Measurements from ENCODE around the gene UVRAG. TPM values are rescaled to one million over a fixed set of nuclear protein-coding genes. Genes with fewer than 3 reads are reported as not detected.

Gene UVRAG
- total and polyA plus RNA-seq, 8 donors, result 4.7 to 55.5 (median 20.5) TPM

DNA sequence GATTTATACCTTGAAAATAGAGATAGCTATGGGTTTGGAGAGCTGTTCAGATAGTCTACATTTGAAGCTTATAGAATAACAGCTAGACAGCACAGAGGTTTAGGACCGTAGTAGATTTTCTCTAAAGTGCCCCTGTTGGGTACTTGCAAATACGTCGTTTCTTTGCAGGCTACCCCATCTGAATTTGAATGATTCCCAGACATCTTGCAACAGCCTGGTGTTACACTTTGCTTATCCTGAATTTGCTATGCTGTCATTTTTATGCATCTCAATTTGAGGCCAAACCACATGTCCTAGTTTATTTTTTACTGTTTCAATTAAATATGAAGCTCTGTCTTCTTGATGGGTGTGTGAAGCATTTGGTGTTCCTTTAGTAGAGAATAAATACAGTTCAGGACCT lies 249.2 kb downstream of the UVRAG start:
- no peaks in the 10 kb centered on the region for H3K27me3 ChIP-seq
- WGBS, 5 donors, result 86 to 96% (median 95%) methylated on average over 3 of the region's 3 CpGs
- H3K36me3 ChIP-seq, result peaks cover 0 to 48% (median 41%) of the 10 kb centered on the region in 4 donors
- H3K4me1 ChIP-seq, result no peaks in the 10 kb centered on the region
- H3K9me3 ChIP-seq, result no peaks in the 10 kb centered on the region
- DNase-seq, result no peak
- H3K4me3 ChIP-seq, result no peak overlapping the region
- H3K27ac ChIP-seq, result no peak overlapping the region
- no peak for TF ChIP-seq POLR2AphosphoS5 (IDR thresholded peaks at IDR 0.05)
- TF ChIP-seq POLR2A (IDR thresholded peaks at IDR 0.05), result no peak
- TF ChIP-seq, protein P1, sequence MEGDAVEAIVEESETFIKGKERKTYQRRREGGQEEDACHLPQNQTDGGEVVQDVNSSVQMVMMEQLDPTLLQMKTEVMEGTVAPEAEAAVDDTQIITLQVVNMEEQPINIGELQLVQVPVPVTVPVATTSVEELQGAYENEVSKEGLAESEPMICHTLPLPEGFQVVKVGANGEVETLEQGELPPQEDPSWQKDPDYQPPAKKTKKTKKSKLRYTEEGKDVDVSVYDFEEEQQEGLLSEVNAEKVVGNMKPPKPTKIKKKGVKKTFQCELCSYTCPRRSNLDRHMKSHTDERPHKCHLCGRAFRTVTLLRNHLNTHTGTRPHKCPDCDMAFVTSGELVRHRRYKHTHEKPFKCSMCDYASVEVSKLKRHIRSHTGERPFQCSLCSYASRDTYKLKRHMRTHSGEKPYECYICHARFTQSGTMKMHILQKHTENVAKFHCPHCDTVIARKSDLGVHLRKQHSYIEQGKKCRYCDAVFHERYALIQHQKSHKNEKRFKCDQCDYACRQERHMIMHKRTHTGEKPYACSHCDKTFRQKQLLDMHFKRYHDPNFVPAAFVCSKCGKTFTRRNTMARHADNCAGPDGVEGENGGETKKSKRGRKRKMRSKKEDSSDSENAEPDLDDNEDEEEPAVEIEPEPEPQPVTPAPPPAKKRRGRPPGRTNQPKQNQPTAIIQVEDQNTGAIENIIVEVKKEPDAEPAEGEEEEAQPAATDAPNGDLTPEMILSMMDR (IDR thresholded peaks at IDR 0.05), result no peak
- no peak for TF ChIP-seq EP300 (IDR thresholded peaks at IDR 0.05)
- intact Hi-C loops (cut with DNase I; ENCODE audit: low total_unique reads), result no loop called here

DNA sequence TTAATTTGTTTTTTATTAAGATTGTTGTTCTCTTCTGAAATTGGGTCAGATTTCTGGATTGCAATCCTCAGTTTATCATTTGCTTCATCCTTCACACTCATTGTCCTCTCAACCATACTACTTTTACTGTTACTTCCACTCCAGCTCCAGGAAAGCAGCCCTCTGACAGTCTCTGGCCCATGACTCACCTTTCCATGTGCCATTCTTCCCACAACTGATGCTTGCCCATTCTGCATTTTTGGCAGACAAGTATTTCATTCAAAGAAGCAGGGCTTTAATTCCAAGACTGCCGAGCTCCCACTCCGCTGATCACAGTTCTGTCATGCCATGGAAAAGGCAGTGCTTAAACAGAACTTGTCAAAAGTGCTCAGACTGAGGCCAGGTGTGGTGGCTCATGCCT lies 252.1 kb downstream of the UVRAG start:
- Histone ChIP-seq H3K27ac (no peak overlapping the region), H3K4me1 (no peaks in the 10 kb centered on the region), H3K36me3 (peaks cover 0 to 33% (median 31%) of the 10 kb centered on the region in 4 donors), H3K9me3 (no peaks in the 10 kb centered on the region), H3K4me3 (no peak overlapping the region), H3K27me3 (no peaks in the 10 kb centered on the region)
- TF ChIP-seq, protein P1 (IDR thresholded peaks at IDR 0.05), result no peak
- 96 to 100% (median 97%) methylated on average over 2 of the region's 2 CpGs for WGBS, 5 donors
- intact Hi-C loops (cut with DNase I; ENCODE audit: low total_unique reads), result no loop called here
- DNase-seq, result no peak

- H3K4me1 ChIP-seq, result peaks cover 0 to 10% (median 2%) of the 10 kb centered on the region in 4 donors
- DNase-seq, result no peak
- H3K27me3 ChIP-seq, result no peaks in the 10 kb centered on the region
- no peaks in the 10 kb centered on the region for H3K9me3 ChIP-seq
- TF ChIP-seq, protein P1 (IDR thresholded peaks at IDR 0.05), result no peak
- no peak for TF ChIP-seq EP300 (IDR thresholded peaks at IDR 0.05)
- H3K36me3 ChIP-seq, result peaks cover 0 to 33% (median 29%) of the 10 kb centered on the region in 4 donors
- intact Hi-C loops (cut with DNase I; ENCODE audit: low total_unique reads), result no loop called here
- no peak overlapping the region for H3K27ac ChIP-seq
- H3K4me3 ChIP-seq, result no peak overlapping the region
Observed at GRCh38 chr11:76069001-76069400, 254.0 kb downstream of the UVRAG start.

- no peaks in the 10 kb centered on the region for H3K27me3 ChIP-seq
- no peaks in the 10 kb centered on the region for H3K9me3 ChIP-seq
- no peak overlapping the region for H3K4me3 ChIP-seq
- intact Hi-C loops (cut with DNase I; ENCODE audit: low total_unique reads), result no loop called here
- H3K4me1 ChIP-seq, result peaks cover 0 to 21% (median 13%) of the 10 kb centered on the region in 4 donors
- H3K36me3 ChIP-seq, result peaks cover 0 to 28% (median 25%) of the 10 kb centered on the region in 4 donors
- TF ChIP-seq, protein P1 (IDR thresholded peaks at IDR 0.05), result no peak
- TF ChIP-seq POLR2A (IDR thresholded peaks at IDR 0.05), result no peak
- no peak for TF ChIP-seq EP300 (IDR thresholded peaks at IDR 0.05)
- no peak for TF ChIP-seq POLR2AphosphoS5 (IDR thresholded peaks at IDR 0.05)
- DNase-seq, result peak in 1 of 2 donors; percentile 9
- H3K27ac ChIP-seq, result no peak overlapping the region
Observed at GRCh38 chr11:76071090-76071489, 256.1 kb downstream of the UVRAG start.

Data from stomach (tissue), 9 donors.